K562 (cell line): Measurements from ENCODE around the gene HNRNPA2B1. TPM values are rescaled to one million over a fixed set of nuclear protein-coding genes. Genes with fewer than 3 reads are reported as not detected.

Experiments
- BHLHE40 ChIP-seq: IDR thresholded peaks from 2 replicates; pipeline ENCODE4 v1.6.1; 2011; ENCODE audit warnings: low read length, improper control_type of control experiment
- CBX1 ChIP-seq: sonication (generic); IDR thresholded peaks from 2 replicates; pipeline ENCODE4 v1.6.1; 2016; ENCODE audit warnings: antibody characterized with exemption, low read depth, mild to moderate bottlenecking
- CBX8 ChIP-seq: fragments of 200-600 bp; sonication (generic); IDR thresholded peaks from 2 replicates; pipeline ENCODE4 v1.6.1; 2012; ENCODE audit warnings: borderline replicate concordance, mixed run types, low read depth, mild to moderate bottlenecking, moderate library complexity, mixed read lengths, low read length, control low read depth, inconsistent platforms; ENCODE audit not compliant: poor library complexity, severe bottlenecking; ENCODE audit errors: extremely low read depth
- CHD4 ChIP-seq: fragments of 200-600 bp; sonication (generic); IDR thresholded peaks from 3 replicates; pipeline ENCODE4 v1.6.1; 2012; ENCODE audit warnings: low read depth, mild to moderate bottlenecking, mixed read lengths, low read length, inconsistent platforms; ENCODE audit not compliant: insufficient read depth, insufficient replicate concordance, poor library complexity, severe bottlenecking
- DIDO1 ChIP-seq: fragments of 450-650 bp; IDR thresholded peaks from 2 replicates; pipeline ENCODE4 v1.6.1; 2016; ENCODE audit warnings: low read depth, missing biosample characterization, missing genetic modification characterization
- FOXA3 ChIP-seq, 2 experiments: fragments of 450-650 bp in 1 of 2; sonication (generic) in 1 of 2; formaldehyde crosslinking; IDR thresholded peaks in 1 of 2; conservative IDR thresholded peaks in 1 of 2; 2 replicates each; pipeline versions ENCODE4 v1.4.0 to v1.8.0; 2020 to 2022; ENCODE audit warnings: mild to moderate bottlenecking in 2 of 2, missing genetic modification reagents in 1 of 2
- FOXJ3 ChIP-seq: sonication (generic); formaldehyde crosslinking; IDR thresholded peaks from 2 replicates; pipeline ENCODE4 v1.4.0; 2020; ENCODE audit warnings: mild to moderate bottlenecking, missing genetic modification reagents
- HNRNPH1 ChIP-seq: fragments of 200-400 bp; formaldehyde crosslinking; optimal IDR thresholded peaks from 2 replicates; pipeline ENCODE3; 2017; ENCODE audit warnings: low read depth, mild to moderate bottlenecking, low read length, moderate library complexity
- HNRNPK ChIP-seq: fragments of 200-400 bp; formaldehyde crosslinking; IDR thresholded peaks from one replicate; pipeline ENCODE4 v1.6.1; 2018; ENCODE audit warnings: mild to moderate bottlenecking, low read depth, low read length; ENCODE audit not compliant: poor library complexity, severe bottlenecking
- KLF13 ChIP-seq: fragments of 450-650 bp; IDR thresholded peaks from 2 replicates; pipeline ENCODE4 v1.6.1; 2016; ENCODE audit warnings: missing genetic modification characterization, low read depth, mild to moderate bottlenecking, missing compliant biosample characterization, moderate library complexity, borderline replicate concordance
- NFE2 ChIP-seq: IDR thresholded peaks from 2 replicates; pipeline ENCODE4 v1.6.1; 2014; ENCODE audit warnings: antibody characterized with exemption, low read depth
- NFIX ChIP-seq: fragments of 250-450 bp; sonication (Bioruptor Pico); IDR thresholded peaks from 2 replicates; pipeline ENCODE4 v1.4.0; 2020; ENCODE audit warnings: low read depth, mild to moderate bottlenecking, moderate library complexity
- RCOR1 ChIP-seq, 2 experiments: IDR thresholded peaks; 2 replicates each; pipeline ENCODE4 v1.6.1; 2012; ENCODE audit warnings: low read depth in 2 of 2, low read length in 2 of 2, borderline replicate concordance in 1 of 2, improper control_type of control experiment in 1 of 2
- SMAD3 ChIP-seq: fragments of 450-650 bp; formaldehyde crosslinking; conservative IDR thresholded peaks from 2 replicates; pipeline ENCODE4 v1.4.0; 2020; ENCODE audit warnings: mild to moderate bottlenecking
- ZNF134 ChIP-seq: fragments of 250-450 bp; sonication (Bioruptor Pico); conservative IDR thresholded peaks from 2 replicates; pipeline ENCODE4 v1.4.0; 2020
- ZNF41 ChIP-seq: fragments of 250-450 bp; sonication (Bioruptor Pico); conservative IDR thresholded peaks from 2 replicates; pipeline ENCODE4 v1.4.0; 2020; ENCODE audit warnings: mild to moderate bottlenecking
- polyA plus RNA-seq, 8 experiments: library from polyadenylated mRNA; depleted of rRNA in 4 of 8; stranded (reverse) in 5 of 8; unstranded in 3 of 8; fragments of >200 nt; fragmentation: Nextera tagmentation in 2 of 8; fragmentation: Illumina TruSeq in 1 of 8; extraction: Ambion mirVana in 2 of 8; extraction: Trizol in 1 of 8; gene quantifications; 2 replicates each; pipeline versions ENCODE4 v1.2.1 to v1.2.3, GENCODE V29; 2011 to 2014; ENCODE audit warnings: inconsistent platforms in 1 of 8, missing spikeins in 1 of 8
- total RNA-seq, 7 experiments: library from RNA; depleted of rRNA in 6 of 7; stranded (reverse); fragments of >200 nt in 6 of 7; fragmentation: Illumina TruSeq in 2 of 7; extraction: Trizol in 2 of 7; gene quantifications; 2 replicates each; pipeline versions ENCODE4 v1.2.1 to v1.2.3, GENCODE V29; 2011 to 2021; ENCODE audit warnings: low replicate concordance in 1 of 7
- TF ChIP-seq, protein P1 (sequence below): sonication (generic); formaldehyde crosslinking; IDR thresholded peaks from 2 replicates; pipeline ENCODE4 v1.8.0; 2022; ENCODE audit warnings: mild to moderate bottlenecking, low read depth, missing genetic modification reagents
- TF ChIP-seq, protein P2 (sequence below): fragments of 250-450 bp; sonication (Bioruptor Pico); IDR thresholded peaks from 2 replicates; pipeline ENCODE4 v1.9.0; 2021; ENCODE audit warnings: mild to moderate bottlenecking, inconsistent platforms
- TF ChIP-seq, protein P3 (sequence below): sonication (generic); formaldehyde crosslinking; IDR thresholded peaks from 2 replicates; pipeline ENCODE4 v1.8.1; 2022; ENCODE audit warnings: missing genetic modification reagents
- TF ChIP-seq, protein P4 (sequence below): fragments of 250-450 bp; sonication (Bioruptor Pico); IDR thresholded peaks from 2 replicates; pipeline ENCODE4 v1.5.0; 2021; ENCODE audit warnings: mild to moderate bottlenecking, borderline replicate concordance

HNRNPA2B1 gene
- total and polyA plus RNA-seq, 9 of the 15 experiments (the other 6 are each of a cell fraction or from before 2014, with no cell fraction given) = 630 to 1,989 (median 865) TPM

DNA sequence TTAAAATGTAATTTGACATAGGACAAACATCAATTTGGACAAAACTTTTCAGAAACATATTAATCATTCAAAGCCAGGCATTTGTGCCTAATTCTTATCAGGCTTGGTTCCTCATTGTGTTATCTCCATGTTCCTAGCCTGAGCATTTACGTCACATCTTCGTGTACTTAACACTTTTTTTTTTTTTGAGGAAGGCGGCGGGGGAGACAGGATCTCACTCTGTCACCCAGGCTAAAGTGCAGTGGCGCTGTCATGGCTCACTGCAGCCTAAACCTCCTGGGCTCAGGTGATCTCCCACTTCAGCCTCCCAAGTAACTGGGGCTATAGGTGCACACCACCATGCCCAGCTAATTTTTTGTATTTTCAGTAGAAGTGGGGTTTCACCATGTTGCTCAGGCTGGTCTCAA is 19.8 kb downstream of the HNRNPA2B1 start (continued):
- TF ChIP-seq CHD4 (no peak), CBX8 (no peak), ZNF41 (CRISPR knock-in tag) (0 out of 2 replicates have a peak, but pooled peaks have one; percentile 1), SMAD3 (CRISPR knock-in tag) (no peak), ZNF134 (CRISPR knock-in tag) (no peak), KLF13 (tag) (no peak), NFE2 (peak; percentile 21; the same call in 1 of the 2 replicates), FOXA3 (CRISPR knock-in tag; conservative IDR thresholded peaks at IDR 0.05 in 1 of 2, IDR thresholded peaks at IDR 0.05 in 1 of 2) (peak in 1 of 2 experiments; percentile 36; a peak in 2 of 4 replicates), HNRNPH1 (no peak), HNRNPK (no peak), CBX1 (no peak), BHLHE40 (peak; percentile 34), FOXJ3 (CRISPR knock-in tag) (no peak), RCOR1 (IDR thresholded peaks at IDR 0.05; ENCODE audit: borderline replicate concordance in 1 of 2, low read depth in 2 of 2, low read length in 2 of 2) (peak in 1 of 2 experiments; percentile 76; a peak in 1 of 4 replicates), NFIX (CRISPR knock-in tag) (no peak), DIDO1 (tag) (no peak)
- TF ChIP-seq, protein P1, sequence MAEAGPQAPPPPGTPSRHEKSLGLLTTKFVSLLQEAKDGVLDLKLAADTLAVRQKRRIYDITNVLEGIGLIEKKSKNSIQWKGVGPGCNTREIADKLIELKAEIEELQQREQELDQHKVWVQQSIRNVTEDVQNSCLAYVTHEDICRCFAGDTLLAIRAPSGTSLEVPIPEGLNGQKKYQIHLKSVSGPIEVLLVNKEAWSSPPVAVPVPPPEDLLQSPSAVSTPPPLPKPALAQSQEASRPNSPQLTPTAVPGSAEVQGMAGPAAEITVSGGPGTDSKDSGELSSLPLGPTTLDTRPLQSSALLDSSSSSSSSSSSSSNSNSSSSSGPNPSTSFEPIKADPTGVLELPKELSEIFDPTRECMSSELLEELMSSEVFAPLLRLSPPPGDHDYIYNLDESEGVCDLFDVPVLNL (CRISPR knock-in tag) = no peak
- TF ChIP-seq, protein P2, sequence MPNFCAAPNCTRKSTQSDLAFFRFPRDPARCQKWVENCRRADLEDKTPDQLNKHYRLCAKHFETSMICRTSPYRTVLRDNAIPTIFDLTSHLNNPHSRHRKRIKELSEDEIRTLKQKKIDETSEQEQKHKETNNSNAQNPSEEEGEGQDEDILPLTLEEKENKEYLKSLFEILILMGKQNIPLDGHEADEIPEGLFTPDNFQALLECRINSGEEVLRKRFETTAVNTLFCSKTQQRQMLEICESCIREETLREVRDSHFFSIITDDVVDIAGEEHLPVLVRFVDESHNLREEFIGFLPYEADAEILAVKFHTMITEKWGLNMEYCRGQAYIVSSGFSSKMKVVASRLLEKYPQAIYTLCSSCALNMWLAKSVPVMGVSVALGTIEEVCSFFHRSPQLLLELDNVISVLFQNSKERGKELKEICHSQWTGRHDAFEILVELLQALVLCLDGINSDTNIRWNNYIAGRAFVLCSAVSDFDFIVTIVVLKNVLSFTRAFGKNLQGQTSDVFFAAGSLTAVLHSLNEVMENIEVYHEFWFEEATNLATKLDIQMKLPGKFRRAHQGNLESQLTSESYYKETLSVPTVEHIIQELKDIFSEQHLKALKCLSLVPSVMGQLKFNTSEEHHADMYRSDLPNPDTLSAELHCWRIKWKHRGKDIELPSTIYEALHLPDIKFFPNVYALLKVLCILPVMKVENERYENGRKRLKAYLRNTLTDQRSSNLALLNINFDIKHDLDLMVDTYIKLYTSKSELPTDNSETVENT (CRISPR knock-in tag) = no peak
- TF ChIP-seq, protein P3, sequence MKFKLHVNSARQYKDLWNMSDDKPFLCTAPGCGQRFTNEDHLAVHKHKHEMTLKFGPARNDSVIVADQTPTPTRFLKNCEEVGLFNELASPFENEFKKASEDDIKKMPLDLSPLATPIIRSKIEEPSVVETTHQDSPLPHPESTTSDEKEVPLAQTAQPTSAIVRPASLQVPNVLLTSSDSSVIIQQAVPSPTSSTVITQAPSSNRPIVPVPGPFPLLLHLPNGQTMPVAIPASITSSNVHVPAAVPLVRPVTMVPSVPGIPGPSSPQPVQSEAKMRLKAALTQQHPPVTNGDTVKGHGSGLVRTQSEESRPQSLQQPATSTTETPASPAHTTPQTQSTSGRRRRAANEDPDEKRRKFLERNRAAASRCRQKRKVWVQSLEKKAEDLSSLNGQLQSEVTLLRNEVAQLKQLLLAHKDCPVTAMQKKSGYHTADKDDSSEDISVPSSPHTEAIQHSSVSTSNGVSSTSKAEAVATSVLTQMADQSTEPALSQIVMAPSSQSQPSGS (CRISPR knock-in tag) = no peak
- TF ChIP-seq, protein P4, sequence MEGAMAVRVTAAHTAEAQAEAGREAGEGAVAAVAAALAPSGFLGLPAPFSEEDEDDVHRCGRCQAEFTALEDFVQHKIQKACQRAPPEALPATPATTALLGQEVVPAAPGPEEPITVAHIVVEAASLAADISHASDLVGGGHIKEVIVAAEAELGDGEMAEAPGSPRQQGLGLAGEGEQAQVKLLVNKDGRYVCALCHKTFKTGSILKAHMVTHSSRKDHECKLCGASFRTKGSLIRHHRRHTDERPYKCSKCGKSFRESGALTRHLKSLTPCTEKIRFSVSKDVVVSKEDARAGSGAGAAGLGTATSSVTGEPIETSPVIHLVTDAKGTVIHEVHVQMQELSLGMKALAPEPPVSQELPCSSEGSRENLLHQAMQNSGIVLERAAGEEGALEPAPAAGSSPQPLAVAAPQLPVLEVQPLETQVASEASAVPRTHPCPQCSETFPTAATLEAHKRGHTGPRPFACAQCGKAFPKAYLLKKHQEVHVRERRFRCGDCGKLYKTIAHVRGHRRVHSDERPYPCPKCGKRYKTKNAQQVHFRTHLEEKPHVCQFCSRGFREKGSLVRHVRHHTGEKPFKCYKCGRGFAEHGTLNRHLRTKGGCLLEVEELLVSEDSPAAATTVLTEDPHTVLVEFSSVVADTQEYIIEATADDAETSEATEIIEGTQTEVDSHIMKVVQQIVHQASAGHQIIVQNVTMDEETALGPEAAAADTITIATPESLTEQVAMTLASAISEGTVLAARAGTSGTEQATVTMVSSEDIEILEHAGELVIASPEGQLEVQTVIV = no peak
